Loucy (cell line): ENCODE results near the gene SLC5A2.
A peak's percentile ranks its signal among the peaks of the same experiment; 100 is the strongest.

Source experiments
- H2AFZ ChIP-seq: fragments of 200-600 bp; sonication (generic); 2 replicates; pipeline ENCODE4 v1.6.0; 2016; ENCODE audit warnings: antibody characterized with exemption, mild to moderate bottlenecking, low read length, moderate library complexity
- H3F3A ChIP-seq: fragments of 200-600 bp; 2 replicates; pipeline ENCODE4 v1.6.0; 2016; ENCODE audit warnings: antibody characterized with exemption, low read depth, mild to moderate bottlenecking
- H3K27me3 ChIP-seq: fragments of 200-600 bp; sonication (generic); 2 replicates; pipeline ENCODE4 v1.6.1; 2014; ENCODE audit warnings: low read length, mild to moderate bottlenecking; ENCODE audit not compliant: insufficient read depth, poor library complexity, severe bottlenecking
- H3K36me3 ChIP-seq: fragments of 200-600 bp; sonication (generic); 2 replicates; pipeline ENCODE4 v1.6.1; 2016; ENCODE audit warnings: low read length; ENCODE audit not compliant: insufficient read depth
- H3K4me1 ChIP-seq: fragments of 200-600 bp; sonication (generic); 2 replicates; pipeline ENCODE4 v1.5.1; 2014; ENCODE audit warnings: low read length, mild to moderate bottlenecking; ENCODE audit not compliant: insufficient read depth, poor library complexity, severe bottlenecking
- H3K4me2 ChIP-seq: fragments of 200-600 bp; sonication (generic); 2 replicates; pipeline ENCODE4 v1.6.0; 2014; ENCODE audit warnings: antibody characterized with exemption, low read length, low read depth, mild to moderate bottlenecking; ENCODE audit not compliant: poor library complexity, severe bottlenecking
- H3K4me3 ChIP-seq: fragments of 200-600 bp; sonication (generic); 2 replicates; pipeline ENCODE4 v1.5.1; 2014; ENCODE audit warnings: low read length, mild to moderate bottlenecking, mixed read lengths; ENCODE audit not compliant: poor library complexity, severe bottlenecking
- H3K79me2 ChIP-seq: fragments of 200-600 bp; sonication (generic); 2 replicates; pipeline ENCODE4 v1.6.1; 2014; ENCODE audit warnings: low read length; ENCODE audit not compliant: insufficient read depth
- H3K9ac ChIP-seq: fragments of 200-600 bp; sonication (generic); 2 replicates; pipeline ENCODE4 v1.6.0; 2014; ENCODE audit warnings: mild to moderate bottlenecking, low read depth, low read length, moderate library complexity; ENCODE audit not compliant: poor library complexity, severe bottlenecking
- H3K9me2 ChIP-seq: fragments of 200-600 bp; sonication (generic); replicated peaks from 2 replicates; pipeline ENCODE4 v1.6.1; 2016; ENCODE audit warnings: low read depth, low read length, mixed read lengths
- H3K9me3 ChIP-seq: fragments of 200-600 bp; sonication (generic); 2 replicates; pipeline ENCODE4 v1.6.1; 2014; ENCODE audit warnings: mild to moderate bottlenecking, antibody characterized with exemption, low read length, low read depth; ENCODE audit not compliant: insufficient read depth
- H4K20me1 ChIP-seq: fragments of 200-600 bp; sonication (generic); 2 replicates; pipeline ENCODE4 v1.6.0; 2014; ENCODE audit warnings: antibody characterized with exemption, low read length, mild to moderate bottlenecking; ENCODE audit not compliant: insufficient read depth, poor library complexity, severe bottlenecking
- CTCF ChIP-seq: fragments of 200-600 bp; sonication (generic); conservative IDR thresholded peaks from 2 replicates; pipeline ENCODE4 v1.5.1; 2014; ENCODE audit warnings: mild to moderate bottlenecking, antibody characterized with exemption, low read length
- EZH2phosphoT487 ChIP-seq: fragments of 200-600 bp; IDR thresholded peaks from 2 replicates; pipeline ENCODE4 v1.6.1; 2018; ENCODE audit warnings: antibody characterized with exemption, mild to moderate bottlenecking, moderate library complexity, borderline replicate concordance

The SLC5A2 gene

GRCh38 chr16:31467858-31468257 is 15.1 kb upstream of the SLC5A2 start:
- Histone ChIP-seq H3F3A (no peaks in the 10 kb centered on the region; the same call in 1 of the 2 replicates), H4K20me1 (no peaks in the 10 kb centered on the region), H3K36me3 (peaks cover 21% of the 10 kb centered on the region; the same call in 1 of the 2 replicates), H3K79me2 (peaks cover 21% of the 10 kb centered on the region; the same call in 1 of the 2 replicates), H3K9me2 (no peaks in the 10 kb centered on the region), H2AFZ (no peak overlapping the region), H3K9ac (peak overlapping the region; percentile 55), H3K27me3 (no peaks in the 10 kb centered on the region), H3K4me1 (peaks cover 20% of the 10 kb centered on the region), H3K4me2 (peak overlapping the region; percentile 61), H3K9me3 (no peaks in the 10 kb centered on the region), H3K4me3 (peak overlapping the region; percentile 44)
- TF ChIP-seq CTCF = no peak
- TF ChIP-seq EZH2phosphoT487 = no peak

GRCh38 chr16:31470615-31471014 is 12.3 kb upstream of the SLC5A2 start:
- Histone ChIP-seq H3K4me3 (no peak overlapping the region), H3K4me2 (no peak overlapping the region)

GRCh38 chr16:31471241-31471874 is 11.6 kb upstream of the SLC5A2 start:
- H3K79me2 ChIP-seq = peaks cover 17% of the 10 kb centered on the region; the same call in 1 of the 2 replicates
- no peaks in the 10 kb centered on the region; the same call in 1 of the 2 replicates for H3K36me3 ChIP-seq
- TF ChIP-seq EZH2phosphoT487 (no peak), CTCF (no peak)
- H3K9me2 ChIP-seq = no peaks in the 10 kb centered on the region
- no peaks in the 10 kb centered on the region for H4K20me1 ChIP-seq
- no peak overlapping the region for H3K4me3 ChIP-seq
- no peak overlapping the region for H3K9ac ChIP-seq
- H3K4me2 ChIP-seq = no peak overlapping the region
- H3K27me3 ChIP-seq = no peaks in the 10 kb centered on the region
- no peaks in the 10 kb centered on the region; the same call in 1 of the 2 replicates for H3F3A ChIP-seq
- H3K9me3 ChIP-seq = no peaks in the 10 kb centered on the region
- H2AFZ ChIP-seq = no peak overlapping the region
- H3K4me1 ChIP-seq = peaks cover 34% of the 10 kb centered on the region

More at GRCh38 chr16:31470615-31471014, 12.3 kb upstream of the SLC5A2 start:
- no peaks in the 10 kb centered on the region for H3K9me3 ChIP-seq
- no peaks in the 10 kb centered on the region for H3K9me2 ChIP-seq
- H3K9ac ChIP-seq = no peak overlapping the region
- peaks cover 16% of the 10 kb centered on the region; the same call in 1 of the 2 replicates for H3K79me2 ChIP-seq
- peaks cover 28% of the 10 kb centered on the region for H3K4me1 ChIP-seq
- H4K20me1 ChIP-seq = no peaks in the 10 kb centered on the region
- peaks cover 3% of the 10 kb centered on the region; the same call in 1 of the 2 replicates for H3K36me3 ChIP-seq
- H3F3A ChIP-seq = no peaks in the 10 kb centered on the region; the same call in 1 of the 2 replicates
- H3K27me3 ChIP-seq = no peaks in the 10 kb centered on the region
- no peak for TF ChIP-seq CTCF
- TF ChIP-seq EZH2phosphoT487 = no peak
- H2AFZ ChIP-seq = no peak overlapping the region
